Stimulated activated CD8-positive, alpha-beta memory T cell treated with anti-CD3 and anti-CD28 coated beads, Interleukin-7, amount 100 ng/mL, for 48 hours (primary cell): Measurements from ENCODE around the gene GRK4.
"Not testable (repeated sequence)": the region's sequence is repeated elsewhere in the genome, so short reads cannot be mapped to it uniquely, and the experiment has no call there.

Source experiments
- DNase-seq, 2 donors: peaks; one replicate each; pipeline ENCODE4 v3.0.0-alpha.2; 2020; ENCODE audit warnings: low read depth in 1 of 2; ENCODE audit errors: extremely low read depth in 1 of 2

The GRK4 gene

DNA sequence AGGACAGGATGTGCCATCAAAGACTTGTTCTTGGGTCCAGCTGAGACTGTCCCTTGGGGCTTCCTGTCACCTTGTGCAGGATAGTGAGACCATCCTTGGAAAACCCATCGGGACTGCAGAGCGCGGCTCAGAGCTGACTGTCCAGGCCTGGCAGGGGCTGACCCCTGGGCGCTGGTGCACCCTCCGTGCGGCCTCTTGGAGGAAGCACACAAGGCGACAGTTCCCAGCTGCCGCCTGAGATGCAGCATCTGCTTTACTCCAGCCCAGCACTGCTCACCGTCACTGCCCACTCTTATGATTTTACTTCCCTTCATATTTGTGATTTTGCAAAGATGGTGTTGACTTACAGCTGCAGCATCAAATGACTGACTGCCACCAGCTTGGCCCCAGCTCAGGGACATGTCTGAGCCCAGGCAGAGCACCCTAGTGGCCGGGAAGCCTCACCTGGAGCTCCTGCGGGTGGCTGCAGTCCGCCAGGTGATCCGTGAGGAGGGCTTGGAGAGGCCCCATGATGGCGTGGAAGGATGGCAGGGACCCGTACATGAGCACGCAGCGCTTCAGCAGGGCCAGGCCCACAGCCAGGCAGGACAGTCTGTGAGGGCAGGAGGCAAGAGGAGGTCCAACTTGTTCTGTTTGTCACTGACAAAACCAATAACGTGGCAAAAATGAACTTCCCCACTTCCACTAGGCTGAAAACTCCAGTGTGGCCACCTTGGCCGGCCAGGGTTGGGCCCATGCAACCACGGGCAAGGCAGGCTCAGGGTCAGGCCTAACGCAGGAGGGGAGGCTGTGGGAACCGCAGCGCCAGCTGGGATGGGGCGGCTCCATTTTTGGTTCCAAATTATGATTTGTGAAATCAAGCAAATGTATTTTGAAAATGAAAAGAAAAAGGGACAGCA is 22.0 kb upstream of the GRK4 start:
- no peak for DNase-seq

DNA sequence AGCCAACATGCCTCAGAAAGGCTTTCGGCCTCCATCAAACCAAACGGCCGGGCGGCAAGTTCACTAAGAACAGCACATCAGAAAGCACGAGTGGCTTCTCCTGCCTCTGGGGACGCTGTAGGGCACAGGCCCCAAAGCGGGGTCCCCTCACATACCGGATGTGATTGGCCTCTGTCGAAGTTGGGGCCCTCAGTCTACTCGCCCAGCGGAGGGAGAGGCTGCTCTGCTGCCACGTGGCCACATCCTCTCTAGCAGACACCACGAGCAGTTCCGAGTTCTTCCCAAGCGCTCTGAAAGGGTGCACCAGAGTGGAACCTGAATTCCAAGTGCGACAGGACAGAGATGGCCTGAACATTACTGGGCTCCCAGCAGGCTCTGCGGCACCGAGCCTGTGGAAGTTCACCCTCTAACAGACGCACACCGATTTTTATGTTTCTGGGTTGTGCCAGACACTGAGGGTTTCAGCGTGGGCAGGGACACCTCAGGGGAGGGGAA is 21.3 kb upstream of the GRK4 start:
- no peak for DNase-seq

DNA sequence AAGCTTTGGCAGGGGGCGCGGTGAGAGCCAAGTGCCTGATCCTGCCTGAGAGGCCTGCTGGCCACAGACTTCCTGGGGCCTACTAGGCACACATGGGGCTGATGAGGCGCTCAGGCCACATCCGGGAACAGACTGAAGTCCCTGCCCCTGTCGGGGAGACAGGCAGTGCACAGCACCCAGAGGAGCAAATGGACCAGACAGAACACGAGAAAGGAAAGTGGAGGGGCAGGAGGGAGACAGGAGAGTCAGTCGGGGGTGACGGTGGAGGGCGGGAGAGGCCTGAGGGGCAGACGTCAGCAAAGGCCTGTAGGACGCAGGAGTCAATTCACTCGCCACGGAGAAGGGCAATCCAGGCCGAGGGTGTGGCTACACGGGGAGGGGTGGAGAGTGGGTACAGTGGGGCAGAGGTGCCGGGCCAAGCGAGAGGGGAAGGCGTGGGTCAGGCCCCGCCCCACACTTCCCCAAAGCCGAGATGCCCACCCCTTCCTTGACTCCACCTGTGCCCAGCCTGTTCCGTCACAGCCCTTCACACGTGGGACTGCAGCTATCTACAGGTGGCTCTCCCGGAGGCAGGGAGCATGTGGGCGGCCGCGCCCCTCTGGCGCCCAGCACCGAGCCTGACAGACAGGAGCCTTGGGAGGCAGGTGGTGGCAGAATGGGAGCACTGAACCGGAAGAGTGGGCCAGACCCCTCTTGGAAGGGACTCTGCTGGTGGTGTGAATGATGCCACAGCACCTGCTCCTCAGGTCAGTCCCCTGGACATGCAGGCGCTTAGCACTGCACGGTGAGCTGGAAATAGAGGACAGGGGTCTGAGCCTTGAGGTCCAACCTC is 20.6 kb upstream of the GRK4 start:
- DNase-seq, result no peak

DNA sequence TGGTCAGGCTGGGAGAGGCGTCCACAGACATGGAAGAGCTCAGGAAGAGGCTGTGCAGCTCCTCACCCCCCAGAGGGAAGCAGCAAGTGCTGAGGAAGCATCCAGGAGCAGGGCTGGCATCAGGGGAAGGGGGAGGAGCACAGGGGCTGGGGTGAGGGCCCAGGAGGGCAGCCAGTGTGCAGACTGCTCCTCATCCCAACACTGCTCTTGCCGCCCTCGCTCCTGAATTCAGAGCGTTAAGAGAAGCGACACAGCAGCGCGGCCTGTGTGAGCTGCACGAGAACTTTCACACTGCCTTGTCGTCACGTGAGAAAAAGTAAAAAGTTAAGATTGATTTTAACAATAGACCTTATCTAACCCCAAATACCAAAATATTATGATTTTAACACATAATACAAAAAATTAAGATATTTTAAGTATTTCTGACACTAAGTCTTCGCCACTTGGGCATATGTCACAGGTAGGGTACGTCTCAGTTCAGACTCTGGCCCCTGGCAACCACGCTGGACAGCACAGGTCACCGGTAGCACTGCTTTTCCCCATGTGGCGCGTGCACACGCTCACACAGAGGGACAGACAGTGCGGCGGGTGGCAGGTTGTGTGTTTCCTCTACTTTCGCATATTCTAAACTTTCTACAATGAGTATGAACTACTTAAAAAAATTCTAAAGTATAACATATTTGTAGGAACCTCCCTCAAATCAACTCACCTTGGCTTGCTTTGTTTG is 19.8 kb upstream of the GRK4 start:
- DNase-seq, result no peak

GRCh38 chr4:2944091-2944482 is 19.3 kb upstream of the GRK4 start:
- no peak for DNase-seq

- no peak for DNase-seq
Observed at GRCh38 chr4:2944586-2945526, 18.5 kb upstream of the GRK4 start.

GRCh38 chr4:2945619-2946604 is 17.5 kb upstream of the GRK4 start:
- DNase-seq, result not testable (repeated sequence)

- no peak for DNase-seq
Observed at GRCh38 chr4:2946812-2947600, 16.4 kb upstream of the GRK4 start.

DNA sequence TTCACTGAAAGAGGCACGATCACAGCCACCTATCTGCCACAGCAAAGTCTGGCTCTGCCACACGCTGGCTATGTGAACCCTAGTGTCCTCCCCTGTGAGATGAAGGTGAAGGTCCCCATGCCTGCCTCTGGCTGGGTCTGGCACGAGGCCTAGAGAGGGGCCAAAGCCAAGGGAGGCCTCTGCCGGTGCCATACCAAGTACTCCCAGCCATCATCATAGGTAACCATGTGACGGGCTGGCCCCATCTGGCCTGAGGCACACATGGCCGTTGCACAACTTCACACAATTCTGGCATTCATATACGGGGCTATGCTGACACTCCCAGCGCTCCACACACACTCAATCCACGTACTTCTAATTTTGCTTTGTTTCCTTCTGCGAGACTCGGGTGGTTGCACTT is 15.4 kb upstream of the GRK4 start:
- no peak for DNase-seq

DNA sequence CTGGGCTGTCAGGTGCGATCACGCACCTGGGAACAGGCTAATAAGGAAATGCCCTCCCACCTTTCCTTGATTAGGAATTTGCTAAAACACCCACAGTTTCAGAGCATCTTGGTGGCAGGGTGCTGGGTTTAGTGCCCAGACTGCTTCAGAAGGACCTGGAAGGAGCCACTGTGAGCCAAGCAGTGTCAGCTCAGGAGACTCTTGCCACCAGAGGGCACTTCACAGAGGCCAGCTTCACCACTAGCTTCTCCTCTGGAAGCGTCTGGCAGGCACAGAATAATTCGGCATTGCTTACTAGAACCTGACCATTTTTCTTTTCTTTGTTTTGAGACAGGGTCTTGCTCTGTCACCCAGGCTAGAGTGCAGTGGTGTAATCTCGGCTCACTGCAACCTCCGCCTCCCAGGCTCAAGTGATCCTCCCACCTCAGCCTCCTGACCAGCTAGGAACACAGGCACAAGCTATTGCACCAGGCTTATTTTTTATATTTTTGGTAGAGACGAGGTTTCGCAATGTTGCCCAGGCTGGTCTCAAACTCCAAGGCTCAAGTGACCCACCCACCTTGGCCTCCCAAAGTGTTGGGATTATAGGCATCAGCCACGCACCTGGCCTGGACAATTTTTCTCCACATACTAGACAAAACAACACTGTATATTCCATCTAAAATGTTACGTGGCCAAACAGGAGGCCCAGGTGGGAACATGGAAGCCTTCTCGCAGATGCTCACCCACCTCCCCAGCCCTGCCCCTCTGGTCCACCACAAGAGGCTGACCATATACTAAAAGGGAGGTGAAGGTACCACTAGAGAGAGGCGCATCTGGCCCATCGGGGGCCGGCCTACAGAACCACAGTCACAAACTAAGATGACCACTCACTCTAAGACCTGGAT is 14.2 kb upstream of the GRK4 start:
- no peak for DNase-seq

GRCh38 chr4:2949782-2950125 is 13.6 kb upstream of the GRK4 start:
- no peak for DNase-seq

- no peak for DNase-seq
Observed at GRCh38 chr4:2950221-2950989, 13.0 kb upstream of the GRK4 start.

GRCh38 chr4:2953496-2953895 is 9.9 kb upstream of the GRK4 start:
- no peak for DNase-seq

DNA sequence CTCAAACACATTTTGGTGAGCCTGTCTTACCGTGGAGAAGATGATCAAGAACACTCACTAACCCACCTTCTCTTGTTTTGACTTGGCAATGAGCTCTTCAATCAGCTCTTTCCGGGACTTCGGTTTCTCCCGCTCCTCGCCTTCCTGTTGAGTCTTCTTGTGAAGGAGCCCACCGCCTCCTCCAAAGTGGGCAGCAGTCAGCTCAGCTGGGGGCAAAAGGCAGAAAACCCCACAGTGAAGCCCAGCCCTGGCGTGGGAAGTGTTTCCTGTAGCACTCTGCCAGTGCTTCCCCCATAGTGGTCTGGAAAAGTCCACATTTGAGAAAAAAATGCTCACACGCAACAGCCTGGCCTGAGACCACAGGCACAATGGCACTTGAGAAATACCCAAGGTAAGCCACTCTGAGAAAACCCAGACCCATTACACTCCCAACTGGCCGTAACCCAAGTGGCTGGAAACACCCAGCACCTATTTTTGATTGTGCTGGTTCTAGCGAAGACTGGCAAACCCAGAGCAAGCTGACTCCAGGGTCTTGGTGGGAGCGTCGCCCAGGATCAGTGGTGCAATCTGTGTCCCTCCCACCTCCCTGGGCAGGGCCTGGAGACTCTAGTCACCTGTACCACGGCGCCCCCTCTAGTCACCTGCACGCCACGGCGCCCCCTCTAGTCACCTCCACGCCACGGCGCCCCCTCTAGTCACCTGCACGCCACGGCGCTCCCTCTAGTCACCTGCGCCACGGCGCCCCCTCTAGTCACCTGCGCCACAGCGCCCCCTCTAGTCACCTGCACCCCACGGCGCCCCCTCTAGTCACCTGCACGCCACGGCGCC is 8.8 kb upstream of the GRK4 start:
- peak in 1 of 2 donors; percentile 91 for DNase-seq

GRCh38 chr4:2955186-2956044 is 8.0 kb upstream of the GRK4 start:
- not testable (repeated sequence) for DNase-seq
